GM12878 (cell line): Measurements from ENCODE around the gene SPRYD3.

Experiments
- CTCF ChIP-seq, 3 experiments: IDR thresholded peaks in 2 of 3; conservative IDR thresholded peaks in 1 of 3; 2 replicates each; pipeline ENCODE4 v1.5.1; 2011; ENCODE audit warnings: low read depth in 3 of 3, low read length in 3 of 3, mild to moderate bottlenecking in 3 of 3, control low read depth in 2 of 3, moderate library complexity in 2 of 3, inconsistent platforms in 1 of 3, mixed read lengths in 1 of 3; ENCODE audit not compliant: control insufficient read depth in 2 of 3, insufficient read depth in 1 of 3; ENCODE audit errors: extremely low read depth in 1 of 3
- EP300 ChIP-seq, 2 experiments: fragments of 150-350 bp in 1 of 2; IDR thresholded peaks; 2 replicates each; pipeline ENCODE4 v1.6.1; 2011 to 2012; ENCODE audit warnings: low read depth in 2 of 2, low read length in 2 of 2, borderline replicate concordance in 1 of 2, improper control_type of control experiment in 1 of 2, inconsistent platforms in 1 of 2; ENCODE audit not compliant: control insufficient read depth in 1 of 2
- ESRRA ChIP-seq: IDR thresholded peaks from 2 replicates; pipeline ENCODE4 v1.6.1; 2012; ENCODE audit warnings: mild to moderate bottlenecking, low read length, improper control_type of control experiment
- HCFC1 ChIP-seq: fragments of 150-350 bp; IDR thresholded peaks from 2 replicates; pipeline ENCODE4 v1.6.1; 2014; ENCODE audit warnings: low read length
- POLR2A ChIP-seq: IDR thresholded peaks from 2 replicates; pipeline ENCODE4 v1.6.1; 2011; ENCODE audit warnings: low read depth, mild to moderate bottlenecking, low read length
- REST ChIP-seq: IDR thresholded peaks from 2 replicates; pipeline ENCODE4 v1.6.1; 2012; ENCODE audit warnings: mild to moderate bottlenecking, low read depth, low read length
- SRF ChIP-seq, 2 experiments: IDR thresholded peaks; 2 replicates each; pipeline ENCODE4 v1.6.1; 2011; ENCODE audit warnings: low read depth in 2 of 2, low read length in 2 of 2, mild to moderate bottlenecking in 1 of 2, moderate library complexity in 1 of 2
- TARDBP ChIP-seq: IDR thresholded peaks from 2 replicates; pipeline ENCODE4 v1.6.1; 2016; ENCODE audit warnings: borderline replicate concordance
- TCF7 ChIP-seq: IDR thresholded peaks from 2 replicates; pipeline ENCODE4 v1.6.1; 2014; ENCODE audit warnings: antibody characterized with exemption, borderline replicate concordance
- TF ChIP-seq, protein P1 (sequence below): IDR thresholded peaks from 2 replicates; pipeline ENCODE4 v1.6.1; 2012; ENCODE audit warnings: low read depth, low read length, improper control_type of control experiment
- TF ChIP-seq, protein P2 (sequence below): fragments of 150-350 bp; IDR thresholded peaks from 2 replicates; pipeline ENCODE4 v1.6.1; 2016; ENCODE audit warnings: low read depth, low read length

GRCh38 chr12:53113951-53114350 is 34.8 kb upstream of the SPRYD3 start:
- no peak for TF ChIP-seq REST
- TF ChIP-seq CTCF (IDR thresholded peaks at IDR 0.05 in 2 of 3, conservative IDR thresholded peaks at IDR 0.05 in 1 of 3; ENCODE audit: control insufficient read depth in 2 of 3, extremely low read depth in 1 of 3, insufficient read depth in 1 of 3, low read depth in 3 of 3, low read length in 3 of 3) = no peak
- no peak for TF ChIP-seq TARDBP
- TF ChIP-seq SRF (IDR thresholded peaks at IDR 0.05; ENCODE audit: low read depth in 2 of 2, low read length in 2 of 2) = no peak
- TF ChIP-seq ESRRA = no peak
- TF ChIP-seq HCFC1 = no peak
- TF ChIP-seq, protein P1, sequence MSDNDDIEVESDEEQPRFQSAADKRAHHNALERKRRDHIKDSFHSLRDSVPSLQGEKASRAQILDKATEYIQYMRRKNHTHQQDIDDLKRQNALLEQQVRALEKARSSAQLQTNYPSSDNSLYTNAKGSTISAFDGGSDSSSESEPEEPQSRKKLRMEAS = no peak
- TF ChIP-seq POLR2A = no peak
- no peak for TF ChIP-seq EP300 (IDR thresholded peaks at IDR 0.05; ENCODE audit: borderline replicate concordance in 1 of 2, control insufficient read depth in 1 of 2, low read depth in 2 of 2, low read length in 2 of 2)
- TF ChIP-seq, protein P2, sequence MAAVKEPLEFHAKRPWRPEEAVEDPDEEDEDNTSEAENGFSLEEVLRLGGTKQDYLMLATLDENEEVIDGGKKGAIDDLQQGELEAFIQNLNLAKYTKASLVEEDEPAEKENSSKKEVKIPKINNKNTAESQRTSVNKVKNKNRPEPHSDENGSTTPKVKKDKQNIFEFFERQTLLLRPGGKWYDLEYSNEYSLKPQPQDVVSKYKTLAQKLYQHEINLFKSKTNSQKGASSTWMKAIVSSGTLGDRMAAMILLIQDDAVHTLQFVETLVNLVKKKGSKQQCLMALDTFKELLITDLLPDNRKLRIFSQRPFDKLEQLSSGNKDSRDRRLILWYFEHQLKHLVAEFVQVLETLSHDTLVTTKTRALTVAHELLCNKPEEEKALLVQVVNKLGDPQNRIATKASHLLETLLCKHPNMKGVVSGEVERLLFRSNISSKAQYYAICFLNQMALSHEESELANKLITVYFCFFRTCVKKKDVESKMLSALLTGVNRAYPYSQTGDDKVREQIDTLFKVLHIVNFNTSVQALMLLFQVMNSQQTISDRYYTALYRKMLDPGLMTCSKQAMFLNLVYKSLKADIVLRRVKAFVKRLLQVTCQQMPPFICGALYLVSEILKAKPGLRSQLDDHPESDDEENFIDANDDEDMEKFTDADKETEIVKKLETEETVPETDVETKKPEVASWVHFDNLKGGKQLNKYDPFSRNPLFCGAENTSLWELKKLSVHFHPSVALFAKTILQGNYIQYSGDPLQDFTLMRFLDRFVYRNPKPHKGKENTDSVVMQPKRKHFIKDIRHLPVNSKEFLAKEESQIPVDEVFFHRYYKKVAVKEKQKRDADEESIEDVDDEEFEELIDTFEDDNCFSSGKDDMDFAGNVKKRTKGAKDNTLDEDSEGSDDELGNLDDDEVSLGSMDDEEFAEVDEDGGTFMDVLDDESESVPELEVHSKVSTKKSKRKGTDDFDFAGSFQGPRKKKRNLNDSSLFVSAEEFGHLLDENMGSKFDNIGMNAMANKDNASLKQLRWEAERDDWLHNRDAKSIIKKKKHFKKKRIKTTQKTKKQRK = no peak
- no peak for TF ChIP-seq TCF7
